ENCODE results near the gene HTR3A.

- TF ChIP-seq CTCF (IDR thresholded peaks at IDR 0.05) (no peak), POLR2A (IDR thresholded peaks at IDR 0.05) (no peak)
These were observed 39.0 kb upstream of the HTR3A start for GRCh38 chr11:113935858-113936257.

All from adrenal gland (tissue), 5 donors.